ENCODE measurements around the gene EFHC1.
"Not testable (repeated sequence)": the region's sequence is repeated elsewhere in the genome, so short reads cannot be mapped to it uniquely, and the experiment has no call there.

EFHC1 gene

GRCh38 chr6:52419809-52420667, at the start of gene EFHC1:
EFHC1 (plus strand) TSS chr6:52420342; CDS start chr6:52420411, 69 bp downstream.
- DNase-seq: peak; percentile 89

- no peak for DNase-seq
Observed at GRCh38 chr6:52371656-52372191, 48.4 kb upstream of the EFHC1 start.

- DNase-seq: no peak
Observed at GRCh38 chr6:52373151-52373690, 46.9 kb upstream of the EFHC1 start.

GRCh38 chr6:52374247-52374646, 45.9 kb upstream of the EFHC1 start:
- DNase-seq: no peak

GRCh38 chr6:52375780-52376556, 44.2 kb upstream of the EFHC1 start:
- no peak for DNase-seq

GRCh38 chr6:52376763-52377162, 43.4 kb upstream of the EFHC1 start:
- DNase-seq: no peak

- DNase-seq: no peak
Observed at GRCh38 chr6:52377538-52378221, 42.5 kb upstream of the EFHC1 start.

GRCh38 chr6:52381249-52381648, 38.9 kb upstream of the EFHC1 start:
- no peak for DNase-seq

GRCh38 chr6:52384145-52384766, 35.9 kb upstream of the EFHC1 start:
- DNase-seq: no peak

GRCh38 chr6:52385074-52385473, 35.1 kb upstream of the EFHC1 start:
- no peak for DNase-seq

- not testable (repeated sequence) for DNase-seq
Observed at GRCh38 chr6:52388119-52388518, 32.0 kb upstream of the EFHC1 start.

GRCh38 chr6:52388790-52389189, 31.4 kb upstream of the EFHC1 start:
- no peak for DNase-seq

- no peak for DNase-seq
Observed at GRCh38 chr6:52389264-52389625, 30.9 kb upstream of the EFHC1 start.

GRCh38 chr6:52389626-52390360, 30.3 kb upstream of the EFHC1 start:
- no peak for DNase-seq

GRCh38 chr6:52390361-52390727, 29.8 kb upstream of the EFHC1 start:
- no peak for DNase-seq

GRCh38 chr6:52391599-52391998, 28.5 kb upstream of the EFHC1 start:
- no peak for DNase-seq

- no peak for DNase-seq
Observed at GRCh38 chr6:52392944-52393343, 27.2 kb upstream of the EFHC1 start.

GRCh38 chr6:52393780-52394179, 26.4 kb upstream of the EFHC1 start:
- DNase-seq: no peak

GRCh38 chr6:52394251-52394666, 25.9 kb upstream of the EFHC1 start:
- no peak for DNase-seq

- no peak for DNase-seq
Observed at GRCh38 chr6:52395969-52396368, 24.2 kb upstream of the EFHC1 start.

GRCh38 chr6:52399511-52400312, 20.4 kb upstream of the EFHC1 start:
- peak; percentile 27 for DNase-seq

All from NCI-H1694 (cell line).